Measurements from ENCODE around the gene FUOM. TPM values are rescaled to one million over a fixed set of nuclear protein-coding genes. Genes with fewer than 3 reads are reported as not detected.

The FUOM gene
- total RNA-seq, 2 donors from 2014 or later = 13.1 to 26.1 TPM

DNA sequence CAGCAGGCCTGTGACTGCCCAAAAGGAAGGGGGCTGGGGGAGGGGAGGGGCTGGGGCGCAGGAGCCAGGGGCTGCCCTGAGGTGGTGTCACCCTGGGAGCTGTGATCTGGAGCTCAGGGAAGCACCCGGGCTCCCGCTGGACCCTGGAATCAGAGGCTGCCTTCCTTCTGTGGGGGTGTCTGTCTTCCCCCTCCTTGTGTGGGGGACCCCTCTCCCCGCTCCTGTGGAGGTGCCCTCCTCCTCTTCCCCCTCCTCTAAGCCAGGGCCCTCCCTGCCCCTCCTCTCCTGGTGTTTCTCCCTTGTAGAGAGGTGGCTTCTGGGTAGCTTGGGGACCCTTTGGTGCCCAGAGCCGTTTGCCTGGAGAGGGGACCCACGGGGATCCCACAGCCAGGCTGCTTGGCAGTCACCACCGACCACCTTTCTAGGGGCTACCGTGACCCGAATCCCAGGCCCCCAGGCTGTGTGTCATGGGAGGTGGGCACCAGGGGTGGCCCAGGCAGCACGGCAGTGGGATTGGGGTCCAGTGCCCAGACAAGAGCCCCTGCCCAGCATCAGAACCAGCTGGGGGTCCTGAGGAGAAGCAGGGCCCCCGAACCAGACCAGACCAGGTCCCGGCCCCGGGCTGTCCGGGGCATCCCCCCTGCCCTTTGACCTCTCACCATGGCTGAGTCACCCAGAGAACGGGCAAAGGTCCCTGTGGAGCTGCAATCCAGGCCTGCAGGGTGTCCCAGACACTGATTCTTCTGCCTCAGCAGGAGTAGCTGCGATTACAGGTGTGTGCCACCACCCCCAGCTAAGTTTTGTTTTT lies 9.9 kb downstream of the FUOM start:
- Histone ChIP-seq H3K27me3 (replicated peaks; ENCODE audit: insufficient read depth) (no peaks in the 10 kb centered on the region), H3K4me1 (ENCODE audit: control insufficient read depth in 1 of 2, low read depth in 2 of 2) (no peaks in the 10 kb centered on the region), H3K36me3 (no peaks in the 10 kb centered on the region), H3K9me3 (no peaks in the 10 kb centered on the region), H3K4me3 (no peak overlapping the region), H3K27ac (no peak overlapping the region)
- no peak for ATAC-seq (ENCODE audit: insufficient number of reproducible peaks, low FRiP score, low read depth)
- TF ChIP-seq, protein P1, sequence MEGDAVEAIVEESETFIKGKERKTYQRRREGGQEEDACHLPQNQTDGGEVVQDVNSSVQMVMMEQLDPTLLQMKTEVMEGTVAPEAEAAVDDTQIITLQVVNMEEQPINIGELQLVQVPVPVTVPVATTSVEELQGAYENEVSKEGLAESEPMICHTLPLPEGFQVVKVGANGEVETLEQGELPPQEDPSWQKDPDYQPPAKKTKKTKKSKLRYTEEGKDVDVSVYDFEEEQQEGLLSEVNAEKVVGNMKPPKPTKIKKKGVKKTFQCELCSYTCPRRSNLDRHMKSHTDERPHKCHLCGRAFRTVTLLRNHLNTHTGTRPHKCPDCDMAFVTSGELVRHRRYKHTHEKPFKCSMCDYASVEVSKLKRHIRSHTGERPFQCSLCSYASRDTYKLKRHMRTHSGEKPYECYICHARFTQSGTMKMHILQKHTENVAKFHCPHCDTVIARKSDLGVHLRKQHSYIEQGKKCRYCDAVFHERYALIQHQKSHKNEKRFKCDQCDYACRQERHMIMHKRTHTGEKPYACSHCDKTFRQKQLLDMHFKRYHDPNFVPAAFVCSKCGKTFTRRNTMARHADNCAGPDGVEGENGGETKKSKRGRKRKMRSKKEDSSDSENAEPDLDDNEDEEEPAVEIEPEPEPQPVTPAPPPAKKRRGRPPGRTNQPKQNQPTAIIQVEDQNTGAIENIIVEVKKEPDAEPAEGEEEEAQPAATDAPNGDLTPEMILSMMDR (IDR thresholded peaks at IDR 0.05) = no peak
- no peak for DNase-seq (ENCODE audit: low spot score)

DNA sequence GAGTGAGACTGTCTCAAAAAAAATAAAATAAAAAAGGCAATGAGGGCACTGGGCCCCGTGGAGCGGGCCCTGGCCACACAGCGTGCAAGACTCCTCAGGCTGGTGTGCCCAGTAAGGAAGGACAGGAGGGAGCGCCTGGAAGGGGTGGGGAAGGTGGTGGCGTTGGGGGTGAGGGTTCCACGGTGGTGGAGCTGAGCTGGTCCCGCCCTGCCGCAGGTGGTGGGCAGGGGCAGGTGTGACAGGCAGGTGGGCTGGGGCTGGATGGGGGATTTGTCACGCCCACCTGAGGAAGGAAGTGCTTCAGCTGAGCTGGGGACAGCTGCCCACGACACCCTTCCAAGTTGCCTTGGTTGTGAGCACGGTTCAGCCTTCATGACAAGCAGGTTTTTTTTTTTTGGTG lies 11.4 kb downstream of the FUOM start:
- Histone ChIP-seq H3K27me3 (replicated peaks; ENCODE audit: insufficient read depth) (no peaks in the 10 kb centered on the region), H3K36me3 (no peaks in the 10 kb centered on the region), H3K4me1 (ENCODE audit: control insufficient read depth in 1 of 2, low read depth in 2 of 2) (no peaks in the 10 kb centered on the region), H3K9me3 (no peaks in the 10 kb centered on the region), H3K4me3 (no peak overlapping the region), H3K27ac (no peak overlapping the region)
- no peak for DNase-seq (ENCODE audit: low spot score)
- ATAC-seq (ENCODE audit: insufficient number of reproducible peaks, low FRiP score, low read depth) = no peak
- TF ChIP-seq, protein P1 (IDR thresholded peaks at IDR 0.05) = no peak

- Histone ChIP-seq H3K27ac (no peak overlapping the region), H3K9me3 (no peaks in the 10 kb centered on the region), H3K4me1 (ENCODE audit: control insufficient read depth in 1 of 2, low read depth in 2 of 2) (no peaks in the 10 kb centered on the region), H3K36me3 (no peaks in the 10 kb centered on the region), H3K4me3 (no peak overlapping the region), H3K27me3 (replicated peaks; ENCODE audit: insufficient read depth) (no peaks in the 10 kb centered on the region)
- DNase-seq (ENCODE audit: low spot score) (no peak), ATAC-seq (ENCODE audit: insufficient number of reproducible peaks, low FRiP score, low read depth) (no peak)
- TF ChIP-seq, protein P1 (IDR thresholded peaks at IDR 0.05) = no peak
These were observed 13.6 kb downstream of the FUOM start for GRCh38 chr10:133344236-133344635.

GRCh38 chr10:133343558-133343957 lies 14.3 kb downstream of the FUOM start:
- Histone ChIP-seq H3K4me1 (ENCODE audit: control insufficient read depth in 1 of 2, low read depth in 2 of 2) (no peaks in the 10 kb centered on the region), H3K27me3 (replicated peaks; ENCODE audit: insufficient read depth) (no peaks in the 10 kb centered on the region), H3K9me3 (no peaks in the 10 kb centered on the region), H3K4me3 (no peak overlapping the region), H3K36me3 (no peaks in the 10 kb centered on the region), H3K27ac (no peak overlapping the region)
- ATAC-seq (ENCODE audit: insufficient number of reproducible peaks, low FRiP score, low read depth) = no peak
- DNase-seq (ENCODE audit: low spot score) = no peak
- TF ChIP-seq, protein P1 (IDR thresholded peaks at IDR 0.05) = no peak

GRCh38 chr10:133342942-133343341 lies 14.9 kb downstream of the FUOM start:
- H3K4me1 ChIP-seq (ENCODE audit: control insufficient read depth in 1 of 2, low read depth in 2 of 2) = no peaks in the 10 kb centered on the region
- no peak for ATAC-seq (ENCODE audit: insufficient number of reproducible peaks, low FRiP score, low read depth)
- no peaks in the 10 kb centered on the region for H3K27me3 ChIP-seq (replicated peaks; ENCODE audit: insufficient read depth)

More at GRCh38 chr10:133342942-133343341, 14.9 kb downstream of the FUOM start:
- no peak overlapping the region for H3K27ac ChIP-seq
- no peaks in the 10 kb centered on the region for H3K36me3 ChIP-seq
- no peak overlapping the region for H3K4me3 ChIP-seq
- no peaks in the 10 kb centered on the region for H3K9me3 ChIP-seq
- DNase-seq (ENCODE audit: low spot score) = no peak
- TF ChIP-seq, protein P1 (IDR thresholded peaks at IDR 0.05) = no peak

Measured in thoracic aorta (tissue), 2 donors.